HG03039 (cell line): ENCODE results near the gene FRAT2.
"Not testable (repeated sequence)": the region's sequence is repeated elsewhere in the genome, so short reads cannot be mapped to it uniquely, and the experiment has no call there.

Experiments used
- ATAC-seq: cut with Tn5 transposase; IDR thresholded peaks from one replicate; pipeline ENCODE4 v1.9.1; 2021; ENCODE audit warnings: mild to moderate bottlenecking, moderate library complexity; ENCODE audit not compliant: unreplicated experiment

The FRAT2 gene

GRCh38 chr10:97356918-97357317 lies 22.4 kb upstream of the FRAT2 start:
- ATAC-seq = no peak

DNA sequence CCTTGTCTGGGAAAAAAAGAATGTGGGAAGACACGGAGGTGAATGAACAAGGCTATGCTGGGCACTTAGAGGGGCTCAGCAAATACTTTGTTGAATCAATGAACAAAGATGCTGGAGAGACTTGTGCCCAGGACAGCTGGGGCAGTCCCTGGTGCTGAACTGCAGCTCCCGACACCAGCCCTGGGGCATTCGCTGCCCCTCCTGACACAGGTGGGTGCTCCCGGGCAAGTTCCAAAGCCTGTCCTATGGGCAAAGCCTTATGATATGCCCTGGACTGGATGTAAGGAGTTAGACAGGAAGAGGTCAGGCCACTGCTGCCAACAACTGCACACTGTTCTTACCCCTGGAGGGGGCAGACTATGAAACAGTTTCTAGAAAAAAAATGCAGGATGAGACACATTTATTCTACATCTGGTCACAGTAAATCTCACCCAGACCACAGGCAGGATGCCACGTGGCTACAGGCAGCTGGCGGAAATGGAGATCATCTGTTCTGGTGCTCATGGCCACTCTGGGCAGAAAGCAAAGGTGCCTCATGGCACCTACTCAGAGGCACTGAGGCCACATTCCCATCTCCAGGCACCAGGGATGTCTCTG lies 21.9 kb upstream of the FRAT2 start:
- ATAC-seq = no peak

DNA sequence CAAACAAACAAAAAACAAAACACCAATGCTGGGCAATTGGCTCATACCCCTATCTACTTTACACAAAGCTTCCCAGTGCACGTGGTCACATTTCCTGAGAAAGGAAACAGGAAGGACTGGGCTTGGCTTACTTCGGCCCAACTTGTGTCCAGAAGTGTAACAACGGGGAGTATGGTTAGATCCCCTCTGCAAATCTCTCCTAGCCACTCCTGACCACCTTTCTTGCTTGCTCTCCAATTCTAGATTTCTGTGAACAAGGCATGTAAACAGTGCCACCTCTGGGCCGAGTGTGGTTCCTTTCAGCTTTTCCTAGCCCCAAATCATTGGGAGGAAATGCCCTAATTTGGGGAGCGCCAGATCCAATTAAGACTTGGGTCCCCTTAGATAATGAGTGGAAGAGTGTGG lies 21.0 kb upstream of the FRAT2 start:
- ATAC-seq = no peak

DNA sequence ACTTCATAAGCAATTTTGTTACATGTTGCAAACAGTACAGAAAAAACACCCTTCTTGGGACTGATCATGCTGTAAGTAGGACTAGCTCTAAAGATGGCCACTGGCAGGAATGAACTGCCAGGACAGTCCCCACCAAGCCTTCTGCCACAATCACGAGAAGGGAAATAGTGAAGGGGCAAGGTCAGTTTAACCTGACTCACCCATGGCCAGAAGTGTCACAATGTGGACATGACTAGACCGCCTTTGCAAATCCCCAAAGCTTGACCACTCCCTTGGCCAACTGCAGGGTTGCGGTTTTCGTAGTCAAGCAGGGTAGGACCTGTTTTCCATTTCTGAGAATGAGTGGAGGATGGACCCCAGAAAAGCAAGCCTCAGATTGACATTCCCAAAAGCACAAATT lies 19.4 kb upstream of the FRAT2 start:
- no peak for ATAC-seq

- ATAC-seq = no peak
Measured at GRCh38 chr10:97349752-97350513, 15.4 kb upstream of the FRAT2 start.

DNA sequence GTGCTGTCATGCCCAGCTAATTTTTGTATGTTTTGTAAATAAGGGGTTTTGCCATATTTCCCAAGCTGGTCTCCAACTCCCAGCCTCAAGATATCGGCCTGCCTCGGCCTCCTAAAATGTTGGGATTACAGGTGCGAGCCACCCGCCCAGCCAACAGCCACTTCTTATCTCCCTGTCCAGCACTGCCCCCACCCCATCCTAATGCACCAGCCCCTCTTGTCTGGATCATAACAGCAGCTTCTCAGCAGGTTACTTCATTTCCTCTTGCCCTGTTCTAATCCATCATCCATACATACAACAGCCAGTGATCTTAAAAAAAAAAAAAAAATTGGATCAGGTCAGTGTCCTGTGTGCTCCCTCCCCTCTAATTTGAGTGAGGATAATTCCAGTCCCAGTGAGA lies 12.8 kb upstream of the FRAT2 start:
- no peak for ATAC-seq

GRCh38 chr10:97343664-97344063 lies 9.1 kb upstream of the FRAT2 start:
- ATAC-seq = not testable (repeated sequence)

DNA sequence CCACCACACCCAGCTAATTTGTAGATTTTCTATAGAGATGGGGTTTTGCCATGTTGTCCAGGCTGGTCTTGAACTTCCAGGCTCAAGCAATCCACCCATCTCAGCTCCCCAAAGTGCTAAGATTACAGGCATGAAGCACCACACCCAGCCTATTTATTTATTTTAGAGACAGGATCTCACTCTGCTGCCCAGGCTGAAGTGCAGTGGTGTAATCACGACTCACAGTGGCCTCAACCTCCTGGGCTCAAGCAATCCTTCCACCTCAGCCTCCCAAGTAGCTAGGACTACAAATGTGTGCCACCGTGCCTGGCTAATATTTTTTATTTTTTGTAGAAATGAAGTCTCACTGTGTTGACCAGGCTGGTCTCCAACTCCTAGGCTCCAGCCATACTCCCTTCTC lies 6.9 kb upstream of the FRAT2 start:
- no peak for ATAC-seq

DNA sequence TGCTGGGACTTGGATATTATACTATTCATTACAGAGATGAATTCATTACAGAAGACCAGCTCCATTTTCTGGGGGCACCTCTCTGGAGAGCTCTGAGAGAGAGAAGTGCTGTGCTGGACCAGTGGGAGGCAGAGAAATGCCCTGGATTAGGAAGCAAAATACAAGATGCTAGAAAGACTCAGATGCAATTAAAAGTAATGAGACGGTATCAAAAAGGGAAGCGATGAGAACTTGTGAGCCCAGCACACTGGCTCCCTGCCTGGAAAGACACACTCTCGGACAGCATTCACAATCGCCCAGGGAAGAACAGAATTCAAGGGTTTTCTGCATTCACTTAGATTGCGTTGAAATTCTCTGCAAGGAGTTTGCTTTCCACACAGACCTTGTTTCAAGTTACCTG lies 3.5 kb upstream of the FRAT2 start:
- no peak for ATAC-seq

GRCh38 chr10:97336942-97337831 lies 2.7 kb upstream of the FRAT2 start:
- ATAC-seq = no peak

- ATAC-seq = no peak
Measured at GRCh38 chr10:97336446-97336845, 1.9 kb upstream of the FRAT2 start.

- ATAC-seq = no peak
Measured at GRCh38 chr10:97336006-97336405, 1.5 kb upstream of the FRAT2 start.

GRCh38 chr10:97335188-97335619 lies 675 bp upstream of the FRAT2 start:
- no peak for ATAC-seq

DNA sequence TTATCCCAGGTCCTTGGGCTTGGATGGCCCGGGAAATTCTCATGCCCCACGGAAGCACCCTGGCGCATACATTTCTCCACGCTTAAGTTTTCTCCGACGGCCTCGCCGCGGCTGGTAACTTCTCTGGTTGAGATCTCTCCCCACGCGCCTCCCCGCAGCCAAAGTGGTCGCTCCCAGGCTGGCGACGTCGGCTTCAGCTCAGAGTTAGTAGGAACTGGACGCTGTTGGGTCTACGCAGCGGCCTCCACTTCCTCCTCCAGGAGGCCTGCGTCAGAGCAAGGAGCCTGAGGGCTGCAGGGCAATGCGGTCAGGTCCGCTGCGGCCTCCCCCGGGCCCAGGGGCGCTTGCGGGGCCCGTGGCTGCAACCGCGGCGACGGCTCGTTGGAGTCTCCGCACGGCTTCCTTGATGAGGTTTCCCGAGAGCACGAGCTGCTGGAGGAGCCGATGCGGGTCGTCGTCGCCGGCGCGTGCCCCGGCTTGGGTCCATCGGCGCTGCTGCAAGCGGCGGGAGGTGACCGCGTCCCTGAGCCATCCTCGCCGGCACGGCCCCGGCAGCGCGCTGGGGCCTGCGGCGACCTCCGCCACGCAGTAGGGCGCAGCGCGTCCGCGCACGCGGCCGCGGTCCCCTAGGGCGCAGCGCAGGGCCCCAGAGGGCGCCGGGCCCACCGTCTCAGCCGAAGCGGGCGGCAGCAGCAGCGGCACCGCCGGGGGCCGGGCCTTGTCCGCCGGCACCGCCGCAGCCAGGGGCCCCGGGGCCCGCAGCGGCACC lies 744 bp downstream of the FRAT2 start:
- ATAC-seq = peak; percentile 10

GRCh38 chr10:97333351-97333600 lies 1.3 kb downstream of the FRAT2 start:
- no peak for ATAC-seq

- ATAC-seq = no peak
Measured at GRCh38 chr10:97332591-97333350, 1.8 kb downstream of the FRAT2 start.

GRCh38 chr10:97331153-97331703 lies 3.3 kb downstream of the FRAT2 start:
- no peak for ATAC-seq

DNA sequence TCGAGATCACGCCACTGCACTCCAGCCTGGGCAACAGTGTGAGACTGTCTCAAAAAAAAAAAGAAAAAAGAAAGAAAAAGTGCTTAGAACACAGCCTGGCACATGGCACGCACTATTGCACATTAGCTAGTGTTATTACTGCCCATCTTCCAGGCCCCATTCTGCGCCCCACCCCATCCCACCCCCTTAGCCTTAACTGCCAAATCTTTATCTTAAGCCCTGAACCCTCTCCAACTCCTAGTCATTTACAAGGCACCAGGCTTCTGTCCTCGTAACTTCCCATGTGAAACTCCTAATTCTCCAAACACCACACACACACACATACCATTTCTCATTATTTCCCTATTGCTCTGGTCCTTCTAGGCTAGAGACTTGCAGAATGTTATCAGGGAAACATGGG lies 4.8 kb downstream of the FRAT2 start:
- ATAC-seq = no peak

GRCh38 chr10:97328646-97329453 lies 5.7 kb downstream of the FRAT2 start:
- ATAC-seq = no peak
